Epidermal melanocyte (primary cell): Measurements from ENCODE around the gene UBASH3A.

Source experiments
- DNase-seq: peaks from one replicate; pipeline ENCODE4 v3.0.0; 2011; ENCODE audit warnings: low spot score; ENCODE audit not compliant: insufficient read length

UBASH3A gene

GRCh38 chr21:42489006-42489563 lies 85.4 kb downstream of the UBASH3A start:
- DNase-seq: no peak

- no peak for DNase-seq
Observed at GRCh38 chr21:42489991-42490390, 86.3 kb downstream of the UBASH3A start.

GRCh38 chr21:42490720-42491119 lies 87.0 kb downstream of the UBASH3A start:
- no peak for DNase-seq

GRCh38 chr21:42491328-42491727 lies 87.6 kb downstream of the UBASH3A start:
- no peak for DNase-seq

- DNase-seq: no peak
Observed at GRCh38 chr21:42492201-42492600, 88.5 kb downstream of the UBASH3A start.

GRCh38 chr21:42493109-42494060 lies 89.7 kb downstream of the UBASH3A start:
- DNase-seq: no peak

GRCh38 chr21:42495027-42495426 lies 91.3 kb downstream of the UBASH3A start:
- no peak for DNase-seq

GRCh38 chr21:42495765-42496119 lies 92.0 kb downstream of the UBASH3A start:
- no peak for DNase-seq

- peak; percentile 92 for DNase-seq
Observed at GRCh38 chr21:42496120-42496838, 92.6 kb downstream of the UBASH3A start, which contains the start of gene RSPH1. Gene RSPH1 (minus strand): TSS chr21:42496224. CDS start chr21:42496186, 38 bp downstream.

GRCh38 chr21:42496839-42497202 lies 93.1 kb downstream of the UBASH3A start:
- no peak for DNase-seq
